HepG2 (cell line): ENCODE measurements around the gene SLC28A1. TPM values are rescaled to one million over a fixed set of nuclear protein-coding genes. Genes with fewer than 3 reads are reported as not detected.

ENCODE experiments used
- ATF1 ChIP-seq: IDR thresholded peaks from 2 replicates; pipeline ENCODE4 v1.6.1; 2016; ENCODE audit warnings: mild to moderate bottlenecking, control low read depth
- CENPBD1 ChIP-seq: sonication (generic); formaldehyde crosslinking; IDR thresholded peaks from 2 replicates; pipeline ENCODE4 v1.8.0; 2022; ENCODE audit warnings: missing genetic modification reagents, low read depth, mild to moderate bottlenecking, borderline replicate concordance
- CERS6 ChIP-seq: sonication (generic); formaldehyde crosslinking; IDR thresholded peaks from 2 replicates; pipeline ENCODE4 v1.5.0; 2020; ENCODE audit warnings: missing genetic modification reagents
- GMEB1 ChIP-seq: sonication (generic); formaldehyde crosslinking; IDR thresholded peaks from 2 replicates; pipeline ENCODE4 v1.5.1; 2020; ENCODE audit warnings: missing genetic modification reagents, mild to moderate bottlenecking, borderline replicate concordance
- NFYC ChIP-seq: IDR thresholded peaks from 2 replicates; pipeline ENCODE4 v1.6.1; 2016; ENCODE audit warnings: missing genetic modification reagents, missing compliant biosample characterization
- NR0B2 ChIP-seq: sonication (generic); formaldehyde crosslinking; IDR thresholded peaks from 2 replicates; pipeline ENCODE4 v1.4.0; 2020; ENCODE audit warnings: mild to moderate bottlenecking, missing genetic modification reagents
- SIN3B ChIP-seq: fragments of 150-350 bp; IDR thresholded peaks from 2 replicates; pipeline ENCODE4 v1.6.1; 2014; ENCODE audit warnings: low read length
- SOX5 ChIP-seq: IDR thresholded peaks from 2 replicates; pipeline ENCODE4 v1.6.1; 2016; ENCODE audit warnings: borderline replicate concordance
- TOPORS ChIP-seq: sonication (generic); formaldehyde crosslinking; IDR thresholded peaks from 2 replicates; pipeline ENCODE4 v1.8.0; 2023; ENCODE audit warnings: mild to moderate bottlenecking, missing genetic modification reagents
- TP53 ChIP-seq: sonication (generic); formaldehyde crosslinking; conservative IDR thresholded peaks from 2 replicates; pipeline ENCODE4 v1.4.0; 2020; ENCODE audit warnings: missing genetic modification reagents
- YEATS2 ChIP-seq: sonication (generic); formaldehyde crosslinking; IDR thresholded peaks from 2 replicates; pipeline ENCODE4 v1.4.0; 2020; ENCODE audit warnings: missing genetic modification reagents, borderline replicate concordance
- ZBTB7B ChIP-seq: sonication (generic); formaldehyde crosslinking; IDR thresholded peaks from 2 replicates; pipeline ENCODE4 v1.4.0; 2020; ENCODE audit warnings: missing genetic modification reagents
- ZFP91 ChIP-seq: sonication (generic); formaldehyde crosslinking; IDR thresholded peaks from 2 replicates; pipeline ENCODE4 v1.9.0; 2022; ENCODE audit warnings: missing genetic modification reagents, mild to moderate bottlenecking, borderline replicate concordance
- ZMAT5 ChIP-seq: sonication (generic); formaldehyde crosslinking; IDR thresholded peaks from 2 replicates; pipeline ENCODE4 v1.5.0; 2020; ENCODE audit warnings: mild to moderate bottlenecking, low read depth, missing genetic modification reagents, borderline replicate concordance
- ZNF18 ChIP-seq: sonication (generic); formaldehyde crosslinking; IDR thresholded peaks from 2 replicates; pipeline ENCODE4 v1.8.0; 2022; ENCODE audit warnings: mild to moderate bottlenecking, missing genetic modification reagents; ENCODE audit not compliant: insufficient replicate concordance
- ZNF468 ChIP-seq: sonication (generic); formaldehyde crosslinking; IDR thresholded peaks from 2 replicates; pipeline ENCODE4 v1.8.0; 2022; ENCODE audit warnings: mild to moderate bottlenecking, moderate library complexity, missing genetic modification reagents
- ZNF768 ChIP-seq: sonication (generic); formaldehyde crosslinking; IDR thresholded peaks from 2 replicates; pipeline ENCODE4 v1.4.0; 2020; ENCODE audit warnings: missing genetic modification reagents
- ZSCAN12 ChIP-seq: sonication (generic); formaldehyde crosslinking; IDR thresholded peaks from 2 replicates; pipeline ENCODE4 v1.9.0; 2021; ENCODE audit warnings: mild to moderate bottlenecking, missing genetic modification reagents
- polyA plus RNA-seq, 8 experiments: library from polyadenylated mRNA; depleted of rRNA in 3 of 8; stranded (reverse) in 7 of 8; unstranded in 1 of 8; fragments of >200 nt; fragmentation: Illumina TruSeq in 4 of 8; extraction: Trizol in 4 of 8; gene quantifications; 2 replicates each; pipeline versions ENCODE4 v1.2.1 to v1.2.3, GENCODE V29; 2011 to 2016; ENCODE audit warnings: low read depth in 4 of 8, missing spikeins in 1 of 8, mixed read lengths in 1 of 8; ENCODE audit not compliant: insufficient read depth in 1 of 8
- total RNA-seq, 5 experiments: library from RNA; depleted of rRNA; stranded (reverse); fragments of >200 nt; fragmentation: Illumina TruSeq; extraction: Trizol; gene quantifications; 2 replicates each; pipeline ENCODE4 v1.2.3, GENCODE V29; 2016; ENCODE audit warnings: low read depth in 1 of 5

The SLC28A1 gene
- total and polyA plus RNA-seq, 2 of the 13 experiments (the other 11 are each of a cell fraction or from before 2014, with no cell fraction given) = 0.31 to 5.8 TPM

GRCh38 chr15:84883916-84884781, at the start of gene SLC28A1 (continued):
- no peak for TF ChIP-seq ZSCAN12 (CRISPR knock-in tag)
- TF ChIP-seq ZNF768 = no peak
- TF ChIP-seq CENPBD1 = no peak
- TF ChIP-seq ZBTB7B (CRISPR knock-in tag) = no peak; the same call in 1 of the 2 replicates
- TF ChIP-seq ZNF468 = no peak
- TF ChIP-seq YEATS2 (CRISPR knock-in tag) = no peak
- TF ChIP-seq TOPORS = no peak
- TF ChIP-seq CERS6 (CRISPR knock-in tag) = no peak
- TF ChIP-seq ZFP91 (CRISPR knock-in tag) = peak; percentile 21; the same call in 1 of the 2 replicates
- TF ChIP-seq NR0B2 (CRISPR knock-in tag) = no peak
- TF ChIP-seq ATF1 (CRISPR knock-in tag) = no peak
- TF ChIP-seq GMEB1 = no peak
- TF ChIP-seq ZNF18 = peak; percentile 57
- TF ChIP-seq SOX5 (CRISPR knock-in tag) = peak; percentile 53; the same call in 1 of the 2 replicates
- no peak for TF ChIP-seq SIN3B
- no peak for TF ChIP-seq TP53 (CRISPR knock-in tag)
- TF ChIP-seq NFYC (CRISPR knock-in tag) = no peak
- TF ChIP-seq ZMAT5 (CRISPR knock-in tag) = no peak
